Spleen (tissue), 11 donors: Measurements from ENCODE around the gene ZSWIM6. TPM values are rescaled to one million over a fixed set of nuclear protein-coding genes. Genes with fewer than 3 reads are reported as not detected.

Source experiments
- DNase-seq: peaks from one replicate; pipeline ENCODE4 v3.0.0-alpha.2; 2020
- H3K27ac ChIP-seq, 8 donors: fragments of 200-600 bp; sonication (generic) in 7 of 8; 1 replicate in 4 of 8; 2 replicates in 4 of 8; pipeline versions ENCODE4 v1.5.0 to v1.8.0; 2016 to 2021; ENCODE audit warnings: inconsistent platforms in 4 of 8, mild to moderate bottlenecking in 4 of 8, moderate library complexity in 1 of 8
- H3K27me3 ChIP-seq, 7 donors: fragments of 200-600 bp; sonication (generic) in 6 of 7; replicated peaks in 1 of 7; 1 replicate in 4 of 7; 2 replicates in 3 of 7; pipeline versions ENCODE4 v1.5.0 to v1.8.0; 2016 to 2021; ENCODE audit warnings: inconsistent platforms in 3 of 7, mild to moderate bottlenecking in 1 of 7
- H3K36me3 ChIP-seq, 6 donors: fragments of 200-600 bp; sonication (generic) in 5 of 6; 1 replicate in 4 of 6; 2 replicates in 2 of 6; pipeline versions ENCODE4 v1.5.0 to v1.8.0; 2016 to 2021; ENCODE audit warnings: inconsistent platforms in 2 of 6
- H3K4me1 ChIP-seq, 6 donors: fragments of 200-600 bp; sonication (generic) in 5 of 6; 1 replicate in 3 of 6; 2 replicates in 3 of 6; pipeline versions ENCODE4 v1.5.0 to v1.8.0; 2016 to 2021; ENCODE audit warnings: inconsistent platforms in 3 of 6
- H3K4me3 ChIP-seq, 8 donors: fragments of 200-600 bp; sonication (generic) in 7 of 8; 1 replicate in 4 of 8; 2 replicates in 4 of 8; pipeline versions ENCODE4 v1.5.0 to v1.8.0; 2016 to 2021; ENCODE audit warnings: inconsistent platforms in 4 of 8, mild to moderate bottlenecking in 4 of 8, moderate library complexity in 2 of 8
- H3K9me3 ChIP-seq, 8 donors: fragments of 200-600 bp; sonication (generic) in 7 of 8; 1 replicate in 4 of 8; 2 replicates in 4 of 8; pipeline versions ENCODE4 v1.5.0 to v1.8.0; 2016 to 2021; ENCODE audit warnings: inconsistent platforms in 4 of 8
- CTCF ChIP-seq, 11 experiments: fragments of 200-600 bp in 7 of 11; fragments of 450-650 bp in 4 of 11; sonication (generic) in 4 of 11; IDR thresholded peaks in 8 of 11; conservative IDR thresholded peaks in 3 of 11; 1 replicate in 7 of 11; 2 replicates in 4 of 11; pipeline versions ENCODE4 v1.4.0 to v1.8.0; 2016 to 2021; ENCODE audit warnings: antibody characterized with exemption in 11 of 11, inconsistent platforms in 4 of 11, mild to moderate bottlenecking in 1 of 11
- POLR2A ChIP-seq, 3 donors: fragments of 450-650 bp; IDR thresholded peaks; one replicate each; pipeline ENCODE4 v1.5.1; 2017; ENCODE audit warnings: antibody characterized with exemption in 3 of 3, mild to moderate bottlenecking in 1 of 3
- POLR2AphosphoS5 ChIP-seq, 3 donors: sonication (generic); formaldehyde crosslinking; IDR thresholded peaks; one replicate each; pipeline ENCODE4 v1.5.1; 2017; ENCODE audit warnings: antibody characterized with exemption in 3 of 3
- WGBS, 5 donors: extraction: QIAGEN DNeasy Blood & Tissue Kit in 3 of 5; methylation state at CpG; one replicate each; pipeline versions ENCODE4 v1.1.5 to v1.1.7; 2013 to 2018; 5-methylcytosine and 5-hydroxymethylcytosine counted together
- intact Hi-C: fragments of 100-400 bp; cut with DNase I; formaldehyde crosslinking; loops from one replicate; pipeline ENCODE4 v1.15.0; 2023; ENCODE audit warnings: low total_unique reads
- polyA plus RNA-seq, 3 donors: library from polyadenylated mRNA; stranded (reverse); fragments of 200-250 nt; gene quantifications; one replicate each; pipeline ENCODE4 v1.2.1, GENCODE V29; 2013
- total RNA-seq, 7 donors: library from RNA; depleted of rRNA in 3 of 7; stranded (reverse); fragments of >200 nt in 3 of 7; fragmentation: NEBNext Ultra II Directional in 4 of 7; extraction: Animal tissue kit (Norgen Biotek cat#: 25700) in 4 of 7; gene quantifications; one replicate each; pipeline versions ENCODE4 v1.1.0 to v1.2.1, GENCODE V29; 2016 to 2021
- donor health status: healthy with polysubstance abuse.
- donor health status: DM: no; HTN: no; CAD: no; lungs with moderate emphysema.
- donor health status: DM: no; HTN: no; CAD: no.
- donor health status: Bipolar disorder and iron deficiency.
- donor health status: healthy.
- donor health status: DM: no; HTN: no; CAD: no.
- donor health status: DM: yes; HTN: yes; CAD: no.

ZSWIM6 gene
- total and polyA plus RNA-seq, 10 donors = 3.1 to 22.9 (median 16.9) TPM

GRCh38 chr5:61516946-61517345 lies 184.9 kb downstream of the ZSWIM6 start:
- Histone ChIP-seq H3K4me3 (no peak overlapping the region), H3K27me3 (no peaks in the 10 kb centered on the region), H3K4me1 (no peaks in the 10 kb centered on the region), H3K36me3 (peaks cover 0 to 10% (median 0%) of the 10 kb centered on the region in 6 donors), H3K27ac (no peak overlapping the region), H3K9me3 (peaks cover 0 to 30% (median 12%) of the 10 kb centered on the region in 8 donors)
- intact Hi-C loops = no loop called here
- DNase-seq = no peak
- no peak for TF ChIP-seq POLR2AphosphoS5 (IDR thresholded peaks at IDR 0.05)
- no peak for TF ChIP-seq CTCF (IDR thresholded peaks at IDR 0.05 in 8 of 11, conservative IDR thresholded peaks at IDR 0.05 in 3 of 11)
- no peak for TF ChIP-seq POLR2A (IDR thresholded peaks at IDR 0.05)
- 93 to 98% (median 96%) methylated on average over 2 of the region's 2 CpGs for WGBS, 5 donors

GRCh38 chr5:61519728-61520277 lies 187.7 kb downstream of the ZSWIM6 start:
- WGBS, 5 donors = 90 to 97% (median 94%) methylated on average over 7 of the region's 7 CpGs
- no peaks in the 10 kb centered on the region for H3K4me1 ChIP-seq
- no peak for TF ChIP-seq CTCF (IDR thresholded peaks at IDR 0.05 in 8 of 11, conservative IDR thresholded peaks at IDR 0.05 in 3 of 11)
- TF ChIP-seq POLR2AphosphoS5 (IDR thresholded peaks at IDR 0.05) = no peak
- no peak for TF ChIP-seq POLR2A (IDR thresholded peaks at IDR 0.05)

GRCh38 chr5:61523073-61523472 lies 191.0 kb downstream of the ZSWIM6 start:
- DNase-seq = no peak
- 94 to 97% (median 96%) methylated on average over 2 of the region's 2 CpGs for WGBS, 5 donors
- no peak overlapping the region for H3K27ac ChIP-seq
- TF ChIP-seq POLR2AphosphoS5 (IDR thresholded peaks at IDR 0.05) (no peak), CTCF (IDR thresholded peaks at IDR 0.05 in 8 of 11, conservative IDR thresholded peaks at IDR 0.05 in 3 of 11) (no peak), POLR2A (IDR thresholded peaks at IDR 0.05) (no peak)
- intact Hi-C loops = no loop called here
- peaks cover 0 to 44% (median 15%) of the 10 kb centered on the region in 6 donors for H3K36me3 ChIP-seq
- H3K27me3 ChIP-seq = no peaks in the 10 kb centered on the region
- no peak overlapping the region for H3K4me3 ChIP-seq
- H3K9me3 ChIP-seq = no peaks in the 10 kb centered on the region
- peaks cover 0 to 10% (median 2%) of the 10 kb centered on the region in 6 donors for H3K4me1 ChIP-seq

More at GRCh38 chr5:61519728-61520277, 187.7 kb downstream of the ZSWIM6 start:
- Histone ChIP-seq H3K4me3 (no peak overlapping the region), H3K27ac (no peak overlapping the region), H3K27me3 (no peaks in the 10 kb centered on the region), H3K36me3 (peaks cover 0 to 18% (median 0%) of the 10 kb centered on the region in 6 donors), H3K9me3 (peaks cover 0 to 23% (median 7%) of the 10 kb centered on the region in 8 donors)
- DNase-seq = no peak
- intact Hi-C loops = no loop called here

GRCh38 chr5:61523997-61524396 lies 191.9 kb downstream of the ZSWIM6 start:
- H3K27me3 ChIP-seq = no peaks in the 10 kb centered on the region
- H3K9me3 ChIP-seq = no peaks in the 10 kb centered on the region
- peaks cover 0 to 53% (median 15%) of the 10 kb centered on the region in 6 donors for H3K36me3 ChIP-seq
- no peak overlapping the region for H3K4me3 ChIP-seq
- no peak for DNase-seq
- peaks cover 0 to 10% (median 2%) of the 10 kb centered on the region in 6 donors for H3K4me1 ChIP-seq
- no peak overlapping the region for H3K27ac ChIP-seq
- intact Hi-C loops = no loop called here
- TF ChIP-seq CTCF (IDR thresholded peaks at IDR 0.05 in 8 of 11, conservative IDR thresholded peaks at IDR 0.05 in 3 of 11) (no peak), POLR2A (IDR thresholded peaks at IDR 0.05) (no peak)
- 73 to 90% (median 83%) methylated on average over 3 of the region's 3 CpGs for WGBS, 5 donors
